ENCODE results near the gene STOX2.

Gene STOX2

GRCh38 chr4:183860119-183860518 lies 45.0 kb upstream of the STOX2 start:
- Histone ChIP-seq H3K79me1 (ENCODE audit: low read length) (peaks cover 2% of the 10 kb centered on the region), H3K9ac (ENCODE audit: low read length) (no peak overlapping the region), H4K12ac (ENCODE audit: low read depth, low read length) (no peak overlapping the region), H3K23ac (ENCODE audit: low read length) (no peak overlapping the region), H3K4ac (ENCODE audit: low read depth, low read length) (no peak overlapping the region), H2AFZ (ENCODE audit: insufficient read depth, low read length, poor library complexity) (no peak overlapping the region), H3K36me3 (ENCODE audit: control insufficient read depth in 1 of 2, insufficient read depth in 2 of 2, low read length in 2 of 2) (no peaks in the 10 kb centered on the region), H3K4me1 (ENCODE audit: control insufficient read depth in 1 of 2, insufficient read depth in 2 of 2, low read length in 2 of 2) (peaks cover 10 to 17% of the 10 kb centered on the region in 2 experiments), H2BK120ac (ENCODE audit: insufficient read depth, low read length, poor library complexity) (no peak overlapping the region), H3K79me2 (ENCODE audit: control insufficient read depth, insufficient read depth, low read length, poor library complexity) (no peaks in the 10 kb centered on the region), H3K27ac (ENCODE audit: low read depth, low read length) (no peak overlapping the region), H4K8ac (ENCODE audit: low read depth, low read length) (no peak overlapping the region), H3K4me2 (ENCODE audit: low read length) (no peak overlapping the region), H3K9me3 (ENCODE audit: insufficient read depth, low read depth, low read length) (peaks cover 4% of the 10 kb centered on the region), H3K4me3 (ENCODE audit: low read depth, low read length) (no peak overlapping the region), H3K18ac (ENCODE audit: low read length) (no peak overlapping the region), H2BK5ac (ENCODE audit: low read depth, low read length, poor library complexity) (no peak overlapping the region), H4K91ac (ENCODE audit: low read depth, low read length) (no peak overlapping the region), H3K14ac (ENCODE audit: low read length) (no peak overlapping the region), H2BK12ac (ENCODE audit: low read length) (no peak overlapping the region), H2AK5ac (ENCODE audit: low read length) (no peak overlapping the region), H3K27me3 (ENCODE audit: insufficient read depth, low read length) (no peaks in the 10 kb centered on the region)
- DNase-seq = no peak
- no CpG with 5 or more reads among the region's 2 CpGs for WGBS (ENCODE audit: extremely low coverage, insufficient coverage, insufficient read length)

GRCh38 chr4:183860731-183861130 lies 44.4 kb upstream of the STOX2 start:
- H3K9me3 ChIP-seq (ENCODE audit: insufficient read depth, low read depth, low read length) = peaks cover 4% of the 10 kb centered on the region
- no peak overlapping the region for H3K4me3 ChIP-seq (ENCODE audit: low read depth, low read length)
- no peak overlapping the region for H4K8ac ChIP-seq (ENCODE audit: low read depth, low read length)
- no peak overlapping the region for H4K91ac ChIP-seq (ENCODE audit: low read depth, low read length)
- H3K9ac ChIP-seq (ENCODE audit: low read length) = no peak overlapping the region
- H2BK12ac ChIP-seq (ENCODE audit: low read length) = no peak overlapping the region
- no peak overlapping the region for H2AK5ac ChIP-seq (ENCODE audit: low read length)
- no peak overlapping the region for H2BK5ac ChIP-seq (ENCODE audit: low read depth, low read length, poor library complexity)
- no peak overlapping the region for H3K27ac ChIP-seq (ENCODE audit: low read depth, low read length)
- H3K36me3 ChIP-seq (ENCODE audit: control insufficient read depth in 1 of 2, insufficient read depth in 2 of 2, low read length in 2 of 2) = no peaks in the 10 kb centered on the region
- no peak overlapping the region for H4K12ac ChIP-seq (ENCODE audit: low read depth, low read length)
- no peak overlapping the region for H3K14ac ChIP-seq (ENCODE audit: low read length)
- H3K27me3 ChIP-seq (ENCODE audit: insufficient read depth, low read length) = no peaks in the 10 kb centered on the region
- no peak overlapping the region for H2BK120ac ChIP-seq (ENCODE audit: insufficient read depth, low read length, poor library complexity)
- H3K18ac ChIP-seq (ENCODE audit: low read length) = no peak overlapping the region
- no peak overlapping the region for H3K4me2 ChIP-seq (ENCODE audit: low read length)
- peaks cover 2% of the 10 kb centered on the region for H3K79me1 ChIP-seq (ENCODE audit: low read length)
- no peak overlapping the region for H3K4ac ChIP-seq (ENCODE audit: low read depth, low read length)
- H3K4me1 ChIP-seq (ENCODE audit: control insufficient read depth in 1 of 2, insufficient read depth in 2 of 2, low read length in 2 of 2) = peaks cover 9 to 16% of the 10 kb centered on the region in 2 experiments
- no peaks in the 10 kb centered on the region for H3K79me2 ChIP-seq (ENCODE audit: control insufficient read depth, insufficient read depth, low read length, poor library complexity)
- no CpG with 5 or more reads among the region's 10 CpGs for WGBS (ENCODE audit: extremely low coverage, insufficient coverage, insufficient read length)
- DNase-seq = no peak
- no peak overlapping the region for H2AFZ ChIP-seq (ENCODE audit: insufficient read depth, low read length, poor library complexity)
- no peak overlapping the region for H3K23ac ChIP-seq (ENCODE audit: low read length)

GRCh38 chr4:183861426-183861825 lies 43.7 kb upstream of the STOX2 start:
- Histone ChIP-seq H3K79me1 (ENCODE audit: low read length) (no peaks in the 10 kb centered on the region), H2AFZ (ENCODE audit: insufficient read depth, low read length, poor library complexity) (no peak overlapping the region), H3K18ac (ENCODE audit: low read length) (no peak overlapping the region), H2BK12ac (ENCODE audit: low read length) (no peak overlapping the region), H3K4ac (ENCODE audit: low read depth, low read length) (no peak overlapping the region), H4K12ac (ENCODE audit: low read depth, low read length) (no peak overlapping the region), H3K14ac (ENCODE audit: low read length) (no peak overlapping the region), H3K36me3 (ENCODE audit: control insufficient read depth in 1 of 2, insufficient read depth in 2 of 2, low read length in 2 of 2) (no peaks in the 10 kb centered on the region), H3K4me2 (ENCODE audit: low read length) (no peak overlapping the region), H3K4me3 (ENCODE audit: low read depth, low read length) (no peak overlapping the region), H3K23ac (ENCODE audit: low read length) (no peak overlapping the region), H4K8ac (ENCODE audit: low read depth, low read length) (no peak overlapping the region), H3K9ac (ENCODE audit: low read length) (no peak overlapping the region), H3K79me2 (ENCODE audit: control insufficient read depth, insufficient read depth, low read length, poor library complexity) (no peaks in the 10 kb centered on the region), H3K27ac (ENCODE audit: low read depth, low read length) (no peak overlapping the region), H4K91ac (ENCODE audit: low read depth, low read length) (no peak overlapping the region), H2BK5ac (ENCODE audit: low read depth, low read length, poor library complexity) (no peak overlapping the region), H3K9me3 (ENCODE audit: insufficient read depth, low read depth, low read length) (peaks cover 4% of the 10 kb centered on the region), H3K4me1 (ENCODE audit: control insufficient read depth in 1 of 2, insufficient read depth in 2 of 2, low read length in 2 of 2) (peaks cover 5 to 9% of the 10 kb centered on the region in 2 experiments), H2BK120ac (ENCODE audit: insufficient read depth, low read length, poor library complexity) (no peak overlapping the region), H2AK5ac (ENCODE audit: low read length) (no peak overlapping the region), H3K27me3 (ENCODE audit: insufficient read depth, low read length) (no peaks in the 10 kb centered on the region)
- DNase-seq = no peak
- WGBS (ENCODE audit: extremely low coverage, insufficient coverage, insufficient read length) = no CpG with 5 or more reads among the region's 13 CpGs

- no peak overlapping the region for H3K4me3 ChIP-seq (ENCODE audit: low read depth, low read length)
- H3K4me1 ChIP-seq (ENCODE audit: control insufficient read depth in 1 of 2, insufficient read depth in 2 of 2, low read length in 2 of 2) = no peaks in the 10 kb centered on the region
- H3K79me2 ChIP-seq (ENCODE audit: control insufficient read depth, insufficient read depth, low read length, poor library complexity) = no peaks in the 10 kb centered on the region
- H2BK120ac ChIP-seq (ENCODE audit: insufficient read depth, low read length, poor library complexity) = no peak overlapping the region
- no peaks in the 10 kb centered on the region for H3K27me3 ChIP-seq (ENCODE audit: insufficient read depth, low read length)
- H4K12ac ChIP-seq (ENCODE audit: low read depth, low read length) = no peak overlapping the region
- H3K9me3 ChIP-seq (ENCODE audit: insufficient read depth, low read depth, low read length) = no peaks in the 10 kb centered on the region
- no peaks in the 10 kb centered on the region for H3K36me3 ChIP-seq (ENCODE audit: control insufficient read depth in 1 of 2, insufficient read depth in 2 of 2, low read length in 2 of 2)
- no peak overlapping the region for H3K14ac ChIP-seq (ENCODE audit: low read length)
- no peaks in the 10 kb centered on the region for H3K79me1 ChIP-seq (ENCODE audit: low read length)
- no peak for DNase-seq
- H2BK12ac ChIP-seq (ENCODE audit: low read length) = no peak overlapping the region
- no peak overlapping the region for H4K91ac ChIP-seq (ENCODE audit: low read depth, low read length)
- no peak overlapping the region for H2BK5ac ChIP-seq (ENCODE audit: low read depth, low read length, poor library complexity)
- no peak overlapping the region for H3K4me2 ChIP-seq (ENCODE audit: low read length)
- no peak overlapping the region for H3K18ac ChIP-seq (ENCODE audit: low read length)
- H3K27ac ChIP-seq (ENCODE audit: low read depth, low read length) = no peak overlapping the region
- no peak overlapping the region for H3K23ac ChIP-seq (ENCODE audit: low read length)
- H2AK5ac ChIP-seq (ENCODE audit: low read length) = no peak overlapping the region
- no peak overlapping the region for H3K9ac ChIP-seq (ENCODE audit: low read length)
- WGBS (ENCODE audit: extremely low coverage, insufficient coverage, insufficient read length) = no CpG with 5 or more reads among the region's 8 CpGs
- no peak overlapping the region for H4K8ac ChIP-seq (ENCODE audit: low read depth, low read length)
- H2AFZ ChIP-seq (ENCODE audit: insufficient read depth, low read length, poor library complexity) = no peak overlapping the region
- no peak overlapping the region for H3K4ac ChIP-seq (ENCODE audit: low read depth, low read length)
These were observed 41.8 kb upstream of the STOX2 start for GRCh38 chr4:183863155-183863825.
